ENCODE results near the gene MAD1L1. TPM values are rescaled to one million over a fixed set of nuclear protein-coding genes. Genes with fewer than 3 reads are reported as not detected.

MAD1L1 gene
- total RNA-seq, 1 experiment from 2014 or later, result 184 TPM

GRCh38 chr7:2118630-2119190 lies 114.0 kb downstream of the MAD1L1 start:
- DNase-seq (ENCODE audit: low read depth), result no peak

- no peak for DNase-seq (ENCODE audit: low read depth)
Observed at GRCh38 chr7:2118056-2118455, 114.7 kb downstream of the MAD1L1 start.

- no peak for DNase-seq (ENCODE audit: low read depth)
Observed at GRCh38 chr7:2117646-2118045, 115.1 kb downstream of the MAD1L1 start.

GRCh38 chr7:2116989-2117591 lies 115.7 kb downstream of the MAD1L1 start:
- no peak for DNase-seq (ENCODE audit: low read depth)

GRCh38 chr7:2116448-2116810 lies 116.3 kb downstream of the MAD1L1 start:
- no peak for DNase-seq (ENCODE audit: low read depth)

- peak; percentile 43 for DNase-seq (ENCODE audit: low read depth)
Observed at GRCh38 chr7:2115760-2116447, 116.8 kb downstream of the MAD1L1 start.

GRCh38 chr7:2114926-2115759 lies 117.6 kb downstream of the MAD1L1 start:
- DNase-seq (ENCODE audit: low read depth), result no peak

- peak; percentile 56 for DNase-seq (ENCODE audit: low read depth)
Observed at GRCh38 chr7:2114052-2114451, 118.7 kb downstream of the MAD1L1 start.

GRCh38 chr7:2112261-2113198 lies 120.2 kb downstream of the MAD1L1 start:
- no peak for DNase-seq (ENCODE audit: low read depth)

- no peak for DNase-seq (ENCODE audit: low read depth)
Observed at GRCh38 chr7:2111568-2111967, 121.2 kb downstream of the MAD1L1 start.

GRCh38 chr7:2110610-2111396 lies 121.9 kb downstream of the MAD1L1 start:
- DNase-seq (ENCODE audit: low read depth), result no peak

GRCh38 chr7:2109936-2110609 lies 122.7 kb downstream of the MAD1L1 start:
- DNase-seq (ENCODE audit: low read depth), result peak; percentile 96

GRCh38 chr7:2109251-2109872 lies 123.4 kb downstream of the MAD1L1 start:
- no peak for DNase-seq (ENCODE audit: low read depth)

- DNase-seq (ENCODE audit: low read depth), result no peak
Observed at GRCh38 chr7:2108501-2109250, 124.1 kb downstream of the MAD1L1 start.

- no peak for DNase-seq (ENCODE audit: low read depth)
Observed at GRCh38 chr7:2108071-2108455, 124.7 kb downstream of the MAD1L1 start.

- no peak for DNase-seq (ENCODE audit: low read depth)
Observed at GRCh38 chr7:2107386-2108070, 125.2 kb downstream of the MAD1L1 start.

- DNase-seq (ENCODE audit: low read depth), result peak; percentile 29
Observed at GRCh38 chr7:2106924-2107323, 125.8 kb downstream of the MAD1L1 start.

- DNase-seq (ENCODE audit: low read depth), result no peak
Observed at GRCh38 chr7:2106440-2106839, 126.3 kb downstream of the MAD1L1 start.

Measured in HT1080 (cell line).